A549 (cell line): ENCODE data around the gene DMRT3. TPM values are rescaled to one million over a fixed set of nuclear protein-coding genes. Genes with fewer than 3 reads are reported as not detected.

Experiments used
- ATAC-seq, 2 experiments: fragments of 200-7000 bp in 1 of 2; fragments of >200 bp in 1 of 2; cut with Nextera tagmentation in 1 of 2; cut with Tn5 transposase in 1 of 2; 3 replicates each; pipeline versions ENCODE4 v1.8.0 to v1.9.1; 2018 to 2020; ENCODE audit warnings: mild to moderate bottlenecking in 1 of 2, moderate library complexity in 1 of 2
- CTCF ChIA-PET: fragments of 300-600 bp; sonication (Branson Sonifier 250); formaldehyde crosslinking; extraction: SDS; loops from one replicate; lab custom pipeline; 2021; ENCODE audit warnings: antibody characterized with exemption, inconsistent platforms; lab: Yijun Ruan, JAX
- POLR2A ChIA-PET: fragments of 350-600 bp; formaldehyde crosslinking; extraction: SDS; loops from one replicate; lab custom pipeline; 2021; ENCODE audit warnings: antibody characterized with exemption, inconsistent platforms; lab: Yijun Ruan, JAX
- DNase-seq, 2 experiments: peaks; one replicate each; pipeline versions ENCODE4 v3.0.0 to v3.0.0-alpha.2; 2011 to 2016; ENCODE audit warnings: low read depth in 1 of 2, low spot score in 1 of 2
- FAIRE-seq: peaks from 2 replicates; lab custom pipeline; 2011; peaks lifted over from hg19 to GRCh38; lab: Jason Lieb, UNC
- H3K27ac ChIP-seq, 2 experiments: fragments of >200 bp; sonication (Bioruptor Twin); formaldehyde crosslinking; 3 replicates each; pipeline ENCODE4 v1.5.1; 2016 to 2017
- H3K4me1 ChIP-seq: fragments of >200 bp; sonication (Bioruptor Twin); formaldehyde crosslinking; 3 replicates; pipeline ENCODE4 v1.6.1; 2016
- H3K4me2 ChIP-seq: fragments of >200 bp; sonication (Bioruptor Twin); formaldehyde crosslinking; 3 replicates; pipeline ENCODE4 v1.6.1; 2016
- H3K4me3 ChIP-seq: fragments of >200 bp; sonication (Bioruptor Twin); formaldehyde crosslinking; 3 replicates; pipeline ENCODE4 v1.5.1; 2016
- H3K9me3 ChIP-seq: fragments of >200 bp; sonication (Bioruptor Twin); formaldehyde crosslinking; 3 replicates; pipeline ENCODE4 v1.6.1; 2016
- ATOH8 ChIP-seq: fragments of 250-450 bp; sonication (Bioruptor Pico); IDR thresholded peaks from 2 replicates; pipeline ENCODE4 v1.5.0; 2020; ENCODE audit warnings: low read depth, mild to moderate bottlenecking, moderate library complexity
- EHF ChIP-seq: fragments of 250-450 bp; sonication (Bioruptor Pico); IDR thresholded peaks from 2 replicates; pipeline ENCODE4 v1.5.0; 2020; ENCODE audit warnings: mild to moderate bottlenecking
- FOXS1 ChIP-seq: fragments of 250-450 bp; sonication (Bioruptor Pico); IDR thresholded peaks from 2 replicates; pipeline ENCODE4 v1.5.0; 2020; ENCODE audit warnings: mild to moderate bottlenecking, moderate library complexity
- HDAC2 ChIP-seq: fragments of 200-600 bp; sonication (generic); IDR thresholded peaks from 2 replicates; pipeline ENCODE4 v1.6.1; 2016
- HOXB5 ChIP-seq: fragments of 250-450 bp; sonication (Bioruptor Pico); IDR thresholded peaks from 2 replicates; pipeline ENCODE4 v1.5.0; 2020; ENCODE audit warnings: mild to moderate bottlenecking, moderate library complexity
- JUNB ChIP-seq: fragments of >200 bp; sonication (Bioruptor Twin); formaldehyde crosslinking; IDR thresholded peaks from 2 replicates; pipeline ENCODE4 v1.6.1; 2016
- KDM5A ChIP-seq: fragments of 200-600 bp; sonication (generic); IDR thresholded peaks from 2 replicates; pipeline ENCODE4 v1.6.1; 2016; ENCODE audit warnings: antibody characterized with exemption, mild to moderate bottlenecking
- PBX3 ChIP-seq: IDR thresholded peaks from 2 replicates; pipeline ENCODE4 v1.6.1; 2012
- PHF8 ChIP-seq: fragments of 200-600 bp; sonication (generic); IDR thresholded peaks from 2 replicates; pipeline ENCODE4 v1.6.1; 2016; ENCODE audit warnings: low read depth, mild to moderate bottlenecking, antibody characterized with exemption, moderate library complexity, borderline replicate concordance
- POLR2A ChIP-seq: IDR thresholded peaks from 2 replicates; pipeline ENCODE4 v1.6.1; 2012; ENCODE audit warnings: mild to moderate bottlenecking, low read length
- RARB ChIP-seq: fragments of 250-450 bp; sonication (Bioruptor Pico); IDR thresholded peaks from 2 replicates; pipeline ENCODE4 v1.8.0; 2021; ENCODE audit warnings: mild to moderate bottlenecking, moderate library complexity
- RCOR1 ChIP-seq: fragments of 150-350 bp; IDR thresholded peaks from 2 replicates; pipeline ENCODE4 v1.6.1; 2014; ENCODE audit warnings: antibody characterized with exemption, low read length, low read depth
- REST ChIP-seq: fragments of 200-600 bp; sonication (generic); IDR thresholded peaks from 2 replicates; pipeline ENCODE4 v1.6.1; 2016; ENCODE audit warnings: antibody characterized with exemption, mild to moderate bottlenecking, moderate library complexity
- SMC3 ChIP-seq: fragments of >200 bp; sonication (Bioruptor Twin); formaldehyde crosslinking; IDR thresholded peaks from 3 replicates; pipeline ENCODE4 v1.6.1; 2018; ENCODE audit warnings: inconsistent platforms
- TFCP2L1 ChIP-seq: fragments of 250-450 bp; sonication (Bioruptor Pico); IDR thresholded peaks from 2 replicates; pipeline ENCODE4 v1.5.0; 2021; ENCODE audit warnings: mild to moderate bottlenecking
- USF2 ChIP-seq: fragments of 450-650 bp; IDR thresholded peaks from 2 replicates; pipeline ENCODE4 v1.6.1; 2014; ENCODE audit warnings: antibody characterized with exemption
- ZC3H11A ChIP-seq: fragments of 450-650 bp; IDR thresholded peaks from 2 replicates; pipeline ENCODE4 v1.6.1; 2014; ENCODE audit warnings: antibody characterized with exemption, mild to moderate bottlenecking
- ZFP36 ChIP-seq: fragments of 450-650 bp; IDR thresholded peaks from 2 replicates; pipeline ENCODE4 v1.6.1; 2014; ENCODE audit warnings: borderline replicate concordance; ENCODE audit not compliant: partially characterized antibody
- ZNF302 ChIP-seq: fragments of 250-450 bp; sonication (Bioruptor Pico); IDR thresholded peaks from 2 replicates; pipeline ENCODE4 v1.9.0; 2021; ENCODE audit warnings: inconsistent platforms, mild to moderate bottlenecking, moderate library complexity
- ZSCAN20 ChIP-seq: fragments of 250-450 bp; sonication (Bioruptor Pico); IDR thresholded peaks from 2 replicates; pipeline ENCODE4 v1.8.0; 2022; ENCODE audit warnings: mild to moderate bottlenecking, moderate library complexity
- WGBS: methylation state at CpG from one replicate; pipeline ENCODE4 v1.1.6; 2017; ENCODE audit errors: missing lambda C conversion rate; 5-methylcytosine and 5-hydroxymethylcytosine counted together
- polyA plus RNA-seq, 4 experiments: library from polyadenylated mRNA; depleted of rRNA in 3 of 4; stranded (reverse); fragments of >200 nt; fragmentation: RNase III in 1 of 4; extraction: RNeasy Plus Mini Kit Qiagen cat#74134 plus additional on column Dnase treatment in 1 of 4; gene quantifications; 2 replicates in 3 of 4; 3 replicates in 1 of 4; pipeline ENCODE4 v1.2.3, GENCODE V29; 2011 to 2017
- TF ChIP-seq, protein P1 (sequence below): fragments of 250-450 bp; sonication (Bioruptor Pico); IDR thresholded peaks from 2 replicates; pipeline ENCODE4 v1.5.0; 2021; ENCODE audit warnings: mild to moderate bottlenecking, moderate library complexity, borderline replicate concordance

Gene DMRT3
- polyA plus RNA-seq, 2 of the 4 experiments (the other 2 are of a cell fraction), result not detected

DNA sequence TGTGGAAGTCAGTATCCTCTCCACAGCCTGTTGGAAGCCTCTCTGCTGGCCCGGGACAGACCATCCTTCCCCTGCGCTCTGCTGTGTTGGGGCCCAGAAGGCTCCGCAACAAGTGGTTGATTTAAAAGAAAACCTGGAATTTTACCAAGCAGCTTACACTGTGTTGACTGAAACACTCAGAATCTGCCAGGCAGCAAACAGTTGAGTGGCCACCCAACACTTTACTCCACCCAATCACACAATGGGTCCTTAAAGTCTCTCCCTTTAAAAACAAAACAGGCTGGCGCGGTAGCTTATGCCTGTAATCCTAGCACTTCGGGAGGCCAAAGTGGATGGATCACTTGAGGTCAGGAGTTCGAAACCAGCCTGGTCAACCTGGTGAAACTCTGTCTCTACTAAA lies 28.0 kb upstream of the DMRT3 start:
- no peak overlapping the region for H3K27ac ChIP-seq
- ATAC-seq (no peak), DNase-seq (no peak), FAIRE-seq (no peak)
- ChIA-PET CTCF (interaction anchor here (0.6 kb wide), 1 partner anchor 1198 kb away, joined by 3 read pairs; no protein-coding TSS in a partner anchor), POLR2A (no interaction called here)
- H3K4me1 ChIP-seq, result no peaks in the 10 kb centered on the region
- TF ChIP-seq ATOH8 (no peak), REST (no peak), PBX3 (no peak), POLR2A (no peak), HDAC2 (no peak), RCOR1 (no peak), PHF8 (no peak), KDM5A (no peak), JUNB (no peak), ZNF302 (CRISPR knock-in tag) (no peak), HOXB5 (no peak), USF2 (no peak), EHF (CRISPR knock-in tag) (no peak), ZFP36 (no peak), TFCP2L1 (CRISPR knock-in tag) (no peak), ZSCAN20 (CRISPR knock-in tag) (no peak)
- TF ChIP-seq, protein P1, sequence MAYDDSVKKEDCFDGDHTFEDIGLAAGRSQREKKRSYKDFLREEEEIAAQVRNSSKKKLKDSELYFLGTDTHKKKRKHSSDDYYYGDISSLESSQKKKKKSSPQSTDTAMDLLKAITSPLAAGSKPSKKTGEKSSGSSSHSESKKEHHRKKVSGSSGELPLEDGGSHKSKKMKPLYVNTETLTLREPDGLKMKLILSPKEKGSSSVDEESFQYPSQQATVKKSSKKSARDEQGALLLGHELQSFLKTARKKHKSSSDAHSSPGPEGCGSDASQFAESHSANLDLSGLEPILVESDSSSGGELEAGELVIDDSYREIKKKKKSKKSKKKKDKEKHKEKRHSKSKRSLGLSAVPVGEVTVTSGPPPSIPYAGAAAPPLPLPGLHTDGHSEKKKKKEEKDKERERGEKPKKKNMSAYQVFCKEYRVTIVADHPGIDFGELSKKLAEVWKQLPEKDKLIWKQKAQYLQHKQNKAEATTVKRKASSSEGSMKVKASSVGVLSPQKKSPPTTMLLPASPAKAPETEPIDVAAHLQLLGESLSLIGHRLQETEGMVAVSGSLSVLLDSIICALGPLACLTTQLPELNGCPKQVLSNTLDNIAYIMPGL (CRISPR knock-in tag), result no peak
- H3K4me3 ChIP-seq, result no peak overlapping the region
- no peaks in the 10 kb centered on the region for H3K9me3 ChIP-seq
- 40% methylated on average over 7 of the region's 7 CpGs for WGBS
- no peak overlapping the region for H3K4me2 ChIP-seq

GRCh38 chr9:950139-950538 lies 26.3 kb upstream of the DMRT3 start:
- Histone ChIP-seq H3K9me3 (no peaks in the 10 kb centered on the region), H3K4me2 (no peak overlapping the region)
- no peak for TF ChIP-seq ZFP36
- TF ChIP-seq FOXS1 (CRISPR knock-in tag), result no peak
- no peak for TF ChIP-seq JUNB
- no peak for TF ChIP-seq TFCP2L1 (CRISPR knock-in tag)
- TF ChIP-seq, protein P1 (CRISPR knock-in tag), result no peak
- no peak for TF ChIP-seq EHF (CRISPR knock-in tag)
- TF ChIP-seq RARB (CRISPR knock-in tag), result no peak
- TF ChIP-seq ZC3H11A, result no peak
- TF ChIP-seq SMC3, result no peak
- TF ChIP-seq, all 56 proteins: peak for 0
- POLR2A ChIA-PET, result interaction anchor here (0.5 kb wide), 1 partner anchor 35 kb away, joined by 8 read pairs; no protein-coding TSS in a partner anchor
- FAIRE-seq (no peak), DNase-seq (no peak), ATAC-seq (no peak)
- WGBS, result 7% methylated on average over 1 of the region's 1 CpG
- no peak overlapping the region for H3K4me3 ChIP-seq
- no peaks in the 10 kb centered on the region for H3K4me1 ChIP-seq
- no peak overlapping the region for H3K27ac ChIP-seq
- CTCF ChIA-PET, result interaction anchor here (1.8 kb wide), 1 partner anchor 60 kb away, joined by 6 read pairs; no protein-coding TSS in a partner anchor
